Pons (tissue), 1 donor: ENCODE results near the gene PLCB2.

Experiments used
- DNase-seq: peaks from one replicate; pipeline ENCODE4 v3.0.0-alpha.2; 2016; ENCODE audit warnings: low spot score

PLCB2 gene

GRCh38 chr15:40340038-40340739 is 32.5 kb upstream of the PLCB2 start:
- peak; percentile 66 for DNase-seq

- DNase-seq: no peak
Observed at GRCh38 chr15:40339621-40339945, 31.8 kb upstream of the PLCB2 start.

DNA sequence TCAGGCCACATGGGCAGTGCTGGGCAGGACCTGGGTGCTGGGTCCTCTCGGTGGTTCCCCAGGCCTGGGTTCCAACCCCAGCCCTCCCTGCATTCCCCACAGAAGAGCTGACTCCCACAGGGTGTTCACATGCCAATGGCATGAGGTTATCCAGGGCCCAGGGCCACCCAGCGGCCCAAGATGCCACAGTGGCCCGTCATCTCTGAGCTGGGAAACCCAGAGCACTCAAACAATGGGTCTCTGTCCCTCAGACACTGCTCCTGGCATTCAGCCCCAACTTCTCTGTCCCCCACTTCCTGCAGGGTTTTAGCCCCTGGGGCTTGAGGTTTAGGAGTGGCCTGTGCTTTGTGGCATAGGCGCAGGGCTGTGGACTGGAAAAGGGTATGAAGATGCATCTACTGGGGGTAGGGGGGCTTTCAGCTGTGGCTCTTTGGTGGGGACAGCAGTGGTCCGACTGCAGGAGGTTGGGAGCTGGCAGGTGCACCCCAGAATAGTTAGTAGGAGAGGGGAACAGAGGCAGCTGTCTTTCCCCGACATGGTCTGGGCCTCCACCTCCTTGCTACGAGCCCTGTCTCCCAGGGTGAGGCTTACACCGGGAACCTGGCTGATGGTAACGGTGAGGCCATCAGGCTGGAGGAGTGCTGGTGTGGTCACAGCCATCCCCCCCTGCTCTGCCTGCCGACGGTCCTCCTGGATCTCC is 31.3 kb upstream of the PLCB2 start:
- peak; percentile 92 for DNase-seq

- no peak for DNase-seq
Observed at GRCh38 chr15:40338041-40338657, 30.4 kb upstream of the PLCB2 start.

DNA sequence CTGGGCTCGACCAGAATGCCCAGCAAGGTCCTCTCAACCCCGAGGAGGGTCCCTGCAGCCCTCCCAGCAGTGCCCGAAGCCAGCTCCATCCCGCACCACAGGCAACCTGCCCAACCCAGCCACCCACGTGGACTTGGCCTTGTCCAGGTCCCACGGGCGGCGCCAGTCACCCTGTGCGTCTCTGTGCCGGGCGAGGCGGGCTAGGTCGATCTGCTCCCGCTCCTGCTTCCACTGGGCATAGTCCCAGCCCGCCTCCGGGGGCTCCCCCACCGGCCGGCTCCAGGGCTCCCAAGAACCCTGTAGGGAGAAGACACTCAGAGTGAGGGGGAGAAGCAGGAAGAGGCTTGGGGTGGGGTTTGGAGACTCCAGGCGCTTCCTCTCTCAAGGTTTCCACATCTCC is 29.9 kb upstream of the PLCB2 start:
- DNase-seq: no peak

- DNase-seq: no peak
Observed at GRCh38 chr15:40336744-40337122, 29.0 kb upstream of the PLCB2 start.

- no peak for DNase-seq
Observed at GRCh38 chr15:40335938-40336743, 28.4 kb upstream of the PLCB2 start.

DNA sequence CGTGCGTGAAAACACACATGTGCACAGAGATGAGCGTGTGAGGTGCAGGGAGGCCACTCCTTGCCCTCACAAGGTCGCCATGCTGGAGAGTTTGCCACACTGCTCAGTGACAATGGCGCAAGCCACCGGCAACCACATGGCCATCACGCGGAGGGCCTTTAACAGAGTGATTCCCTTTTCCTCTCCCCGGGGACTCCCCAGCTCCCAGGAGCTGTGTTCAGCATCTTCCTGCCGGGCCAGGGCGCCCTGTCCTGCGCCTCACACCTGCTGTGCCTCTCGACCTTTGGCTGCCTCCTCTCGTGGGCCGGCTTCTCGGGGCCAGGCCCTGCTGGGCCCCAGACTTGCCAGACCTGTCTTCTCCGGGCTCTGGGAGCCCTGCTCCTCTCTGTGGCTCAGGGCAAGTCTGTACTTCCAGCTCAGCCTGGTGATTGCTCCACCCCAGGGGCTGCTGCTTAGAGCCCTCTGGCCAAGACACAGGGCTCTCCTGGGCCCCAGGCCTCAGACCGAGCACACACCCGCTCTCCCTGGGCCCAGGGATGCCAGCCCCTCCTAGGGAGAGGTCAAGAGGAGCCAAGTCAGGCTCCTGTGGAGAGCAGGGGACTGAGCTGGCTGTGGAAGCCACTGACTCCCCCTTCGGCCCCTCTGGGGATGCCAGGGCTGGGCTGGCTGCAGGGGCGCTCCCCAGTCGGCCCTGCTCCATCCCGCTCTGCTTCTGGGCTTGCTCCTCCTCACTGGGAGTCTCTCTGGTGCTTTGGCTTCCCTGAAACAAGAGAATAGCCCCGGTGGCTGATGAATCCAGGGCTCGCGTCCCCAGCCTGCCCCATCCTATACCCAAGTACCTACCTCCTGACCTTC is 27.4 kb upstream of the PLCB2 start:
- DNase-seq: no peak

GRCh38 chr15:40334541-40334940 is 26.8 kb upstream of the PLCB2 start:
- no peak for DNase-seq

- DNase-seq: peak; percentile 84
Observed at GRCh38 chr15:40333922-40334492, 26.3 kb upstream of the PLCB2 start.

- no peak for DNase-seq
Observed at GRCh38 chr15:40332113-40332781, 24.5 kb upstream of the PLCB2 start.

DNA sequence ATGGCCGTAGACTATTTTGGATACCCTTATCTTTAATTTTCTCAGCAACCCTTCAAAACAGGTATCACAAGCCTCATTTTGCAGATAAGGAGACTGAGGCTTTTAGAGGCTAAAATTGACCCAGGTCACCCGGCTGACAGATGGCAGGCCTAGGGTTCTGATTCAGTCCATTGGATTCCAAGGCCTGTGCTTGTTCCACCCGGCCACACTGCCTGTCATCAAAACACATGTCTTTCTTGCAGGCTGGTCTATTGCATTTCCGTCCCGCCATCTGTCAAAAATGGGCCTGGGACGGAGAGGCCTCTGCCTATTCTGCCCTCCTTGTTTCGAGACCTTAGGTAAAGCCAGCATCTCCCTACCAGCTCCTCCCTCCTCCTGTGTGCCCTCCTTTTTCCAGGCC is 23.9 kb upstream of the PLCB2 start:
- no peak for DNase-seq

DNA sequence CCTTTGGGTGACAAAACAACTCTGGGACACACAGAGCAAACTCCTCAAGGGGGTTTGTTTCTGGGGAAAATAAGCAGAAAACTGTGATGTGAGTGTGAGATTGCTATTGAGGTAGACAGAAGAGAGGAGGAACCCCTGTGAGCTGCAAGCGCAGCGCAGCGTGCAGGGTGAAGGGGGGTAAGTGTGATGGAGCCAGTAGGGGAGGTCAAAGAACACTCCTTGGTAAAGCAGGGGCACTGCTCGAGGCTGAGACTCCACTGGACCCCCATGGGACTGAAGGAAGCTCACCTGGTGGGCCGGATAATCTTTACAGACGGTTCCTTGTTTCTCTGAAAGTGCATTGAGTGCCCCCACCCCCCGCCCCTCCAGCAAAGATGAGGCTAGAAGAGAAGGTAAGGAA is 23.3 kb upstream of the PLCB2 start:
- no peak for DNase-seq

GRCh38 chr15:40330368-40330836 is 22.7 kb upstream of the PLCB2 start:
- DNase-seq: peak; percentile 61

DNA sequence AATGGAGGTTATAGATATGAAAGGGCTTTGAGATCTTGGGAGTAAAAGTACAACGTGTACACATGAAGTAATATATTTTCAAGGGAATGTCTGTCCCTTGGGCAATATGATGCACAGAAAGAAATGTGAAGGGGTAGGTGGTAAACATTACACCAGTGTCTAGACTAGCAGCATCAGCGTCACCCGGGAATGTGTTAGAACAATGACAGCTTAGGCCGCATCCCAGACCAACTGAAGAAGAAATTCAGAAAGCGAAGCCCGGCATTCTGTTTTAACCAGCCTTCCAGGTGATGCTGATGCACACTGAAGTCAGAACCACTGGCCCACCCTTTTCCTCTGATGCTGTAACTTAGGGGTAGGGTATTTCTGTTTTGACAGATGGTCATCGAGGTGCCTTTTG is 22.1 kb upstream of the PLCB2 start:
- DNase-seq: no peak

DNA sequence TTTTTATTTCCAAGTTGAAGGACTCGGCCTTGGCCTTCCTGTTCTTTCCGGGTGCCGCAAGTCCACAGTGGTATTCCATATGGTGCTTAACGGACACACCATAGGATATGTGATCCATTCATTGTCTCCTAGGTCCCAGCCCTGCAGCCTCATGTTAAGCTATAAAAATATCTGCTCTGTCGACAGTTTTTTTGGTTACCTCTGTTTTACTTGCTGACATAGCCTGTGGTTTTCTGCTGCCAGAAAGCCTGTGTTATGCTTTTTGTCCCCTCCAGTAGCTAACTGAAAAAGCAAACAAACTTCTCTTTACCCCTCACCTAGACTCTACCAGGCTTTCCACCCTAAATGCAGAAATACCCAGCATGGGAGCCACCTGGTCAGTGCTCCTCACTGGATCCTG is 21.0 kb upstream of the PLCB2 start:
- no peak for DNase-seq

GRCh38 chr15:40328176-40328575 is 20.4 kb upstream of the PLCB2 start:
- no peak for DNase-seq

GRCh38 chr15:40327457-40327856 is 19.7 kb upstream of the PLCB2 start:
- DNase-seq: no peak

DNA sequence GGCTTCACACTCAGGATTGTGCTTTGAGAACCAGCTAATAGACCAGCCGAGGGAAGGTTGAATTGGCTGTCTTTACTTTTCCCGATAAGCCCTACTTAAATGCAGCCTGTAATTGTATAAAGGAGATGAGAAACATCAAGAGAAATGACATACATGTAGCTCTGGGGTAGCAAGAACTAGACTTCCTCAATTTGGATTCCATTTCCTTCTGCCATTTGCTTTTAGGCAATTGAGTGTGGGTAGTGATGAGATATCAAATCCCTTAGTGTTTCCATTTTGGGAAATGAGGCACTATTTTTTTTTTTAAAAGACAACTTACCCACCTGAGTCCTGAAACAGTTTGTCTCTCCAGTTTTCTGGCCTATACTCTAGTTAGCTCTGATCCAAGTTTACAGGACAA is 18.0 kb upstream of the PLCB2 start:
- DNase-seq: no peak

GRCh38 chr15:40325188-40325587 is 17.5 kb upstream of the PLCB2 start:
- DNase-seq: no peak
